WTC11 (cell line): Measurements from ENCODE around the gene TTC38.

ENCODE experiments used
- CREM ChIP-seq: sonication (generic); formaldehyde crosslinking; IDR thresholded peaks from 2 replicates; pipeline ENCODE4 v1.8.1; 2022; ENCODE audit warnings: mild to moderate bottlenecking, missing genetic modification reagents, moderate library complexity
- ESRRA ChIP-seq: sonication (generic); formaldehyde crosslinking; IDR thresholded peaks from 2 replicates; pipeline ENCODE4 v1.8.1; 2022; ENCODE audit warnings: mild to moderate bottlenecking, missing genetic modification reagents, borderline replicate concordance
- ETV6 ChIP-seq: sonication (generic); formaldehyde crosslinking; IDR thresholded peaks from 2 replicates; pipeline ENCODE4 v1.8.1; 2022; ENCODE audit warnings: mild to moderate bottlenecking, missing genetic modification reagents
- FOXK1 ChIP-seq: sonication (generic); formaldehyde crosslinking; IDR thresholded peaks from 2 replicates; pipeline ENCODE4 v1.8.0; 2022; ENCODE audit warnings: mild to moderate bottlenecking, moderate library complexity, missing genetic modification reagents
- NR3C1 ChIP-seq: sonication (generic); formaldehyde crosslinking; conservative IDR thresholded peaks from 2 replicates; pipeline ENCODE4 v1.8.1; 2023; ENCODE audit warnings: low read depth, mild to moderate bottlenecking, missing genetic modification reagents
- SMAD3 ChIP-seq: sonication (generic); formaldehyde crosslinking; IDR thresholded peaks from 2 replicates; pipeline ENCODE4 v1.8.0; 2022; ENCODE audit warnings: missing genetic modification reagents, mild to moderate bottlenecking, borderline replicate concordance
- SP1 ChIP-seq: sonication (generic); formaldehyde crosslinking; conservative IDR thresholded peaks from 2 replicates; pipeline ENCODE4 v1.8.1; 2022; ENCODE audit warnings: missing genetic modification reagents
- ZBTB21 ChIP-seq: sonication (generic); formaldehyde crosslinking; IDR thresholded peaks from 2 replicates; pipeline ENCODE4 v1.8.1; 2023; ENCODE audit warnings: mild to moderate bottlenecking, missing genetic modification reagents, borderline replicate concordance
- ZNF232 ChIP-seq: sonication (generic); formaldehyde crosslinking; IDR thresholded peaks from 2 replicates; pipeline ENCODE4 v1.8.0; 2022; ENCODE audit warnings: mild to moderate bottlenecking, missing genetic modification reagents
- TF ChIP-seq, protein P1 (sequence below): fragments of 200-600 bp; IDR thresholded peaks from 2 replicates; pipeline ENCODE4 v1.8.0; 2022; ENCODE audit warnings: antibody characterized with exemption
- TF ChIP-seq, protein P2 (sequence below): sonication (generic); formaldehyde crosslinking; IDR thresholded peaks from 2 replicates; pipeline ENCODE4 v1.8.1; 2023; ENCODE audit warnings: mild to moderate bottlenecking, missing genetic modification reagents, moderate library complexity
- TF ChIP-seq, protein P3 (sequence below): sonication (generic); formaldehyde crosslinking; IDR thresholded peaks from 2 replicates; pipeline ENCODE4 v1.8.0; 2022; ENCODE audit warnings: mild to moderate bottlenecking, missing genetic modification reagents
- TF ChIP-seq, protein P4 (sequence below): sonication (generic); formaldehyde crosslinking; IDR thresholded peaks from 2 replicates; pipeline ENCODE4 v1.8.1; 2022; ENCODE audit warnings: low read depth, missing genetic modification reagents, borderline replicate concordance

DNA sequence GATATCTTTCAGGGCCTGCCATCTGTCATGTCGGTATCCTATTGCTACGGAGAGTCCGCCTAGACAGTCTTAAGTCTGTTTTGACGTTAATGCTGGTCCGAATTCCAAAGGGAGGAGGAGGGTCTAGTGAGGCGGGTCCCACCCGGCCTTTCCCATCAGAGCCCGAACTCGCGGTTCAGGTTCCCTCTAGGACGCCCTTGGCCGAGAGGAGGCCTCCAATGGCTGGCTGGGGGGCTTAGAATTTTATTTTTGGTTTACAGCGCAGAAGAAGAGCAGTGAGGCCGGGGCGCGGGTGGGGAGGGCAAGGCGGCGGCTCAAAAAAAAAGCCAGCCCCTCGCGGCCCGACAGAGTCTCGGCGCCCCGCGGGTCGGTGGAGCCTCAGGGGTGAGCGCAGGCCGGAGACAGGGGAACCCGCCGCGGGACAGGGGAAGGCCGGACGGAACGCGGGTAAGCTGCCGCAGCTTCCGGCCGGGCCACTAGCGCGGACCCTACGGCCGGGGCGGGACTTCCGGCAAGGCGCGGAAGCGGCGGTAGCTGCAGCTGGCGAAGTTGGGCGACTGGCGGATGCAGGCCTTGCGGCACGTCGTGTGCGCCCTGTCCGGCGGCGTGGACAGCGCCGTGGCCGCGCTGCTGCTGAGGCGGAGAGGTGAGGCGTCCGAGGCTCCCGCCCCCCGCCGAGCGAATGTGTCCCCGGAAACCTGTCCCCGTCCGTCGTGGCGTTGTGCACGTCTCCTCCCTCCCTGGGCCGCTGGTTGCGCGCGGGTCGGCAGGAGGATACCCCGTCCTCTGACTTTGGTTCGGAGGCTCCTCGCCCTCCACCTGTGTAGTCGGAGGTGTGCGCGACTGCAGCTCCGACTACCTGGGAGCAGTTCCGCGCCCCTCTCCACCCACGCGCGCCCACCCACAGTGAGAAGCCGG is 67.7 kb downstream of the TTC38 start, which contains the start of gene TRMU:
- TF ChIP-seq, protein P1, sequence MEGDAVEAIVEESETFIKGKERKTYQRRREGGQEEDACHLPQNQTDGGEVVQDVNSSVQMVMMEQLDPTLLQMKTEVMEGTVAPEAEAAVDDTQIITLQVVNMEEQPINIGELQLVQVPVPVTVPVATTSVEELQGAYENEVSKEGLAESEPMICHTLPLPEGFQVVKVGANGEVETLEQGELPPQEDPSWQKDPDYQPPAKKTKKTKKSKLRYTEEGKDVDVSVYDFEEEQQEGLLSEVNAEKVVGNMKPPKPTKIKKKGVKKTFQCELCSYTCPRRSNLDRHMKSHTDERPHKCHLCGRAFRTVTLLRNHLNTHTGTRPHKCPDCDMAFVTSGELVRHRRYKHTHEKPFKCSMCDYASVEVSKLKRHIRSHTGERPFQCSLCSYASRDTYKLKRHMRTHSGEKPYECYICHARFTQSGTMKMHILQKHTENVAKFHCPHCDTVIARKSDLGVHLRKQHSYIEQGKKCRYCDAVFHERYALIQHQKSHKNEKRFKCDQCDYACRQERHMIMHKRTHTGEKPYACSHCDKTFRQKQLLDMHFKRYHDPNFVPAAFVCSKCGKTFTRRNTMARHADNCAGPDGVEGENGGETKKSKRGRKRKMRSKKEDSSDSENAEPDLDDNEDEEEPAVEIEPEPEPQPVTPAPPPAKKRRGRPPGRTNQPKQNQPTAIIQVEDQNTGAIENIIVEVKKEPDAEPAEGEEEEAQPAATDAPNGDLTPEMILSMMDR: no peak
- peak; percentile 66; the same call in 1 of the 2 replicates for TF ChIP-seq ZBTB21 (CRISPR knock-in tag)
- TF ChIP-seq, protein P2, sequence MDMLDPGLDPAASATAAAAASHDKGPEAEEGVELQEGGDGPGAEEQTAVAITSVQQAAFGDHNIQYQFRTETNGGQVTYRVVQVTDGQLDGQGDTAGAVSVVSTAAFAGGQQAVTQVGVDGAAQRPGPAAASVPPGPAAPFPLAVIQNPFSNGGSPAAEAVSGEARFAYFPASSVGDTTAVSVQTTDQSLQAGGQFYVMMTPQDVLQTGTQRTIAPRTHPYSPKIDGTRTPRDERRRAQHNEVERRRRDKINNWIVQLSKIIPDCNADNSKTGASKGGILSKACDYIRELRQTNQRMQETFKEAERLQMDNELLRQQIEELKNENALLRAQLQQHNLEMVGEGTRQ: peak; percentile 38; the same call in 1 of the 2 replicates
- no peak for TF ChIP-seq NR3C1 (CRISPR knock-in tag)
- peak; percentile 93 for TF ChIP-seq ETV6
- peak; percentile 81 for TF ChIP-seq SP1 (CRISPR knock-in tag)
- TF ChIP-seq, protein P3, sequence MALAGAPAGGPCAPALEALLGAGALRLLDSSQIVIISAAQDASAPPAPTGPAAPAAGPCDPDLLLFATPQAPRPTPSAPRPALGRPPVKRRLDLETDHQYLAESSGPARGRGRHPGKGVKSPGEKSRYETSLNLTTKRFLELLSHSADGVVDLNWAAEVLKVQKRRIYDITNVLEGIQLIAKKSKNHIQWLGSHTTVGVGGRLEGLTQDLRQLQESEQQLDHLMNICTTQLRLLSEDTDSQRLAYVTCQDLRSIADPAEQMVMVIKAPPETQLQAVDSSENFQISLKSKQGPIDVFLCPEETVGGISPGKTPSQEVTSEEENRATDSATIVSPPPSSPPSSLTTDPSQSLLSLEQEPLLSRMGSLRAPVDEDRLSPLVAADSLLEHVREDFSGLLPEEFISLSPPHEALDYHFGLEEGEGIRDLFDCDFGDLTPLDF (CRISPR knock-in tag): no peak
- peak; percentile 72 for TF ChIP-seq CREM
- TF ChIP-seq, protein P4, sequence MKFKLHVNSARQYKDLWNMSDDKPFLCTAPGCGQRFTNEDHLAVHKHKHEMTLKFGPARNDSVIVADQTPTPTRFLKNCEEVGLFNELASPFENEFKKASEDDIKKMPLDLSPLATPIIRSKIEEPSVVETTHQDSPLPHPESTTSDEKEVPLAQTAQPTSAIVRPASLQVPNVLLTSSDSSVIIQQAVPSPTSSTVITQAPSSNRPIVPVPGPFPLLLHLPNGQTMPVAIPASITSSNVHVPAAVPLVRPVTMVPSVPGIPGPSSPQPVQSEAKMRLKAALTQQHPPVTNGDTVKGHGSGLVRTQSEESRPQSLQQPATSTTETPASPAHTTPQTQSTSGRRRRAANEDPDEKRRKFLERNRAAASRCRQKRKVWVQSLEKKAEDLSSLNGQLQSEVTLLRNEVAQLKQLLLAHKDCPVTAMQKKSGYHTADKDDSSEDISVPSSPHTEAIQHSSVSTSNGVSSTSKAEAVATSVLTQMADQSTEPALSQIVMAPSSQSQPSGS (CRISPR knock-in tag): no peak
- TF ChIP-seq SMAD3 (CRISPR knock-in tag): 0 out of 2 replicates have a peak, but pooled peaks have one; percentile 60
- TF ChIP-seq ESRRA (CRISPR knock-in tag): peak; percentile 73; the same call in 1 of the 2 replicates
- TF ChIP-seq ZNF232 (CRISPR knock-in tag): 0 out of 2 replicates have a peak, but pooled peaks have one; percentile 56
- TF ChIP-seq FOXK1 (CRISPR knock-in tag): peak; percentile 81; the same call in 1 of the 2 replicates
